CD4-positive, CD25-positive, alpha-beta regulatory T cell (primary cell): ENCODE results near the gene CHST7. TPM values are rescaled to one million over a fixed set of nuclear protein-coding genes. Genes with fewer than 3 reads are reported as not detected.

Source experiments
- ATAC-seq, 2 donors: fragments of 150-1000 bp; cut with Tn5 transposase; one replicate each; pipeline ENCODE4 v1.10.0; 2021; ENCODE audit warnings: low read depth in 2 of 2, moderate number of reproducible peaks in 2 of 2, moderate library complexity in 1 of 2
- DNase-seq, 3 donors: peaks; one replicate each; pipeline versions ENCODE4 v3.0.0 to v3.0.0-alpha.2; 2012 to 2022; ENCODE audit warnings: mixed read lengths in 1 of 3
- H3K27ac ChIP-seq: one replicate; pipeline ENCODE4 v1.7.0; 2013; ENCODE audit warnings: mild to moderate bottlenecking, low read length; ENCODE audit not compliant: insufficient read depth, poor library complexity, severe bottlenecking
- H3K27me3 ChIP-seq: one replicate; pipeline ENCODE4 v1.7.0; 2013; ENCODE audit warnings: low read length; ENCODE audit not compliant: control insufficient read depth, insufficient read depth
- H3K36me3 ChIP-seq: one replicate; pipeline ENCODE4 v1.7.0; 2013; ENCODE audit warnings: mild to moderate bottlenecking, low read length, moderate library complexity; ENCODE audit not compliant: control insufficient read depth, insufficient read depth
- H3K4me1 ChIP-seq: 2 replicates; pipeline ENCODE4 v1.7.0; 2013; ENCODE audit warnings: mild to moderate bottlenecking, low read length; ENCODE audit not compliant: insufficient read depth, control insufficient read depth, poor library complexity, severe bottlenecking
- H3K4me3 ChIP-seq: one replicate; pipeline ENCODE4 v1.7.0; 2013; ENCODE audit warnings: low read depth, mild to moderate bottlenecking, low read length, moderate library complexity
- H3K9me3 ChIP-seq, 2 experiments: 1 replicate in 1 of 2; 2 replicates in 1 of 2; pipeline ENCODE4 v1.7.0; 2013; ENCODE audit warnings: low read length in 2 of 2, mild to moderate bottlenecking in 1 of 2, moderate library complexity in 1 of 2; ENCODE audit not compliant: control insufficient read depth in 2 of 2
- H3K27ac Mint-ChIP-seq, 3 donors: one replicate each; pipeline ENCODE4 v1.8.0; 2020 to 2022; ENCODE audit warnings: mild to moderate bottlenecking in 3 of 3, mixed read lengths in 3 of 3, moderate library complexity in 2 of 3
- H3K27me3 Mint-ChIP-seq: one replicate; pipeline ENCODE4 v1.8.0; 2022; ENCODE audit warnings: mild to moderate bottlenecking, mixed read lengths
- H3K36me3 Mint-ChIP-seq: one replicate; pipeline ENCODE4 v1.8.0; 2020; ENCODE audit warnings: mixed read lengths
- H3K4me1 Mint-ChIP-seq, 4 donors: one replicate each; pipeline ENCODE4 v1.8.0; 2020 to 2022; ENCODE audit warnings: mixed read lengths in 4 of 4, mild to moderate bottlenecking in 1 of 4
- H3K4me3 Mint-ChIP-seq, 4 donors: one replicate each; pipeline ENCODE4 v1.8.0; 2020 to 2022; ENCODE audit warnings: mild to moderate bottlenecking in 4 of 4, mixed read lengths in 4 of 4, moderate library complexity in 3 of 4
- H3K9me3 Mint-ChIP-seq, 7 donors: one replicate each; pipeline ENCODE4 v1.8.0; 2020 to 2022; ENCODE audit warnings: mixed read lengths in 7 of 7, mild to moderate bottlenecking in 3 of 7, moderate library complexity in 2 of 7
- polyA plus RNA-seq, 4 donors: library from polyadenylated mRNA; unstranded; fragments of 300-500 nt; fragmentation: Illumina TruSeq; gene quantifications; one replicate each; pipeline ENCODE4 v1.2.3, GENCODE V29; 2021
- total RNA-seq: library from RNA; stranded (reverse); gene quantifications from one replicate; pipeline ENCODE4 v1.2.3, GENCODE V29; 2022

Gene CHST7
- total and polyA plus RNA-seq, 5 donors from 2014 or later, result 19.5 to 41.0 (median 35.0) TPM

DNA sequence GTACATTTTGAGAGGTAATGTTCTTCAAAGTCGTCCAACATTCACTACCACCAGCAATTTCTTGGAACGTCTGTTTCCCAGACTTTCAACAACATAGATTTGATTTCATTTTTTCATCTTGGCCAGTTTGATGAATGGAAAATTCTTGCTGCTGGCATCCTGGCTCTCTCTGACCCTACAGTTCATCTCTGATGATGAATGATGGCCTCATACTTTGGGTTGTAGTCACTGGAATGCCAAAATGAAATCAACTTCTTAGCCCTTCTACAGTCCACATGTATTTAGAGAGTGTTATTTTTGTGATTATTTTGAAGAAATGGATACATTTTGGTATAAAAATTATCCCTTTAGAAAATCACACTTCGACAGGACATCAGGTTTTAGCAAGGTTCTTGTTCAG lies 8.8 kb downstream of the CHST7 start:
- Mint-ChIP-seq H3K4me3 (peak overlapping the region in 1 of 4 donors; percentile 14), H3K9me3 (no peaks in the 10 kb centered on the region), H3K4me1 (peaks cover under 1 to 78% (median 42%) of the 10 kb centered on the region in 4 donors), H3K27ac (peak overlapping the region; percentile 32 to 81 (median 76)), H3K36me3 (peaks cover 10% of the 10 kb centered on the region), H3K27me3 (no peaks in the 10 kb centered on the region)
- no peak for ATAC-seq
- peaks cover 3% of the 10 kb centered on the region for H3K36me3 ChIP-seq
- H3K9me3 ChIP-seq, result no peaks in the 10 kb centered on the region
- no peaks in the 10 kb centered on the region for H3K27me3 ChIP-seq
- no peak for DNase-seq
- H3K4me1 ChIP-seq, result peaks cover 31% of the 10 kb centered on the region
- H3K27ac ChIP-seq, result peak overlapping the region; percentile 29
- H3K4me3 ChIP-seq, result peak overlapping the region; percentile 24

DNA sequence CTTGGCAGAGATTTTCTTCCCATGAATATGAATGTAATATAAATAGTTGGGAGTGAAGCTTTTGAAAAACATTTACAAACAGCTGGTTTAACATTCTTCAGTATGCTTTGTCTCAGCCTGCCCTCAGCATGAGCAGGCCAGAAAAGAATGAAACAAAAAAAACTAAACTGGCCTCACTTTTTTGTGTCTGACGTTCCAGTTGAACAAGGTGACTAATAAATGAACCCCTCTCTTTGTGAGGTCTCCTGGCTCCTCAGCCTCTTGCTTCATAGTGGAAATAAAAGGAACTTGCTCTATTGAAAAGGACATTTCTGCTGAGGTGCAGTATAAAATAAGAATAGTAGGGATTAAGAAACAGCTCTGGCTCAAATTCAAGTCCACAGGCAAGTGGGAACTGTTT lies 9.4 kb downstream of the CHST7 start:
- H3K4me3 ChIP-seq, result peak overlapping the region; percentile 24
- no peak overlapping the region for H3K27ac ChIP-seq
- peaks cover 32% of the 10 kb centered on the region for H3K4me1 ChIP-seq
- Mint-ChIP-seq H3K9me3 (no peaks in the 10 kb centered on the region), H3K4me3 (peak overlapping the region in 2 of 4 donors; percentile 14 to 32), H3K36me3 (peaks cover 5% of the 10 kb centered on the region), H3K27ac (peak overlapping the region; percentile 76 to 86 (median 81)), H3K4me1 (peaks cover 0 to 76% (median 43%) of the 10 kb centered on the region in 4 donors), H3K27me3 (no peaks in the 10 kb centered on the region)
- DNase-seq (no peak), ATAC-seq (no peak)
- H3K36me3 ChIP-seq, result peaks cover 3% of the 10 kb centered on the region
- no peaks in the 10 kb centered on the region for H3K27me3 ChIP-seq
- H3K9me3 ChIP-seq, result no peaks in the 10 kb centered on the region

- Mint-ChIP-seq H3K36me3 (peaks cover 4% of the 10 kb centered on the region), H3K27ac (peak overlapping the region in 1 of 3 donors; percentile 82), H3K4me1 (peaks cover 4 to 76% (median 39%) of the 10 kb centered on the region in 4 donors), H3K27me3 (no peaks in the 10 kb centered on the region), H3K4me3 (no peak overlapping the region), H3K9me3 (no peaks in the 10 kb centered on the region)
- H3K27me3 ChIP-seq, result no peaks in the 10 kb centered on the region
- peaks cover 3% of the 10 kb centered on the region for H3K36me3 ChIP-seq
- no peaks in the 10 kb centered on the region for H3K9me3 ChIP-seq
- H3K27ac ChIP-seq, result no peak overlapping the region
- peaks cover 35% of the 10 kb centered on the region for H3K4me1 ChIP-seq
- DNase-seq (no peak), ATAC-seq (no peak)
- no peak overlapping the region for H3K4me3 ChIP-seq
These were observed 11.2 kb downstream of the CHST7 start for GRCh38 chrX:46584736-46585135.

DNA sequence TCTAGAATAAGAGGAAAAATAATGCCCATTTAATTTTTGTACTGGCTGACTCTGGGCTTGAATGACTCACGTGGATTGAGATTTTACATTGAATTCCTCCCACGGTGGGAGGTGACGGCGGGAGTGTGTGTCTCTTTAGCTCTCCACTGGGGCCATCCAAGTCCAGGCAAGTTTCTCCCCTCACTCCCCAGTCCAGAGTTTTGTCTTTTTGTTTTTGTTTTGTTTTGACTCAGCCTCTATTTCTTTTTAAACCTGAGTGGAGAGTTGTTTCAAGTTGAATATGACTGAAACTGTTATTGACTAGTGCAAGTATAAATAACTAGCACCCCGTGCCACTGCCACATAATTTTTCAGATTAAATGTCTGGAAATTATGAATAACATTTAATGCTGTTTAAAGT lies 13.6 kb downstream of the CHST7 start:
- H3K4me1 Mint-ChIP-seq, result peaks cover 10 to 75% (median 38%) of the 10 kb centered on the region in 4 donors
- Histone ChIP-seq H3K9me3 (no peaks in the 10 kb centered on the region), H3K27me3 (no peaks in the 10 kb centered on the region), H3K4me1 (peaks cover 42% of the 10 kb centered on the region), H3K27ac (peak overlapping the region; percentile 69), H3K4me3 (peak overlapping the region; percentile 75), H3K36me3 (peaks cover 3% of the 10 kb centered on the region)
- peak overlapping the region; percentile 69 to 94 (median 82) for H3K4me3 Mint-ChIP-seq
- no peak for ATAC-seq
- peaks cover 0 to under 1% (median 0%) of the 10 kb centered on the region in 7 donors for H3K9me3 Mint-ChIP-seq
- peak overlapping the region; percentile 67 to 86 (median 69) for H3K27ac Mint-ChIP-seq
- no peaks in the 10 kb centered on the region for H3K27me3 Mint-ChIP-seq
- DNase-seq, result peak in 1 of 3 donors; percentile 35
- peaks cover 8% of the 10 kb centered on the region for H3K36me3 Mint-ChIP-seq

DNA sequence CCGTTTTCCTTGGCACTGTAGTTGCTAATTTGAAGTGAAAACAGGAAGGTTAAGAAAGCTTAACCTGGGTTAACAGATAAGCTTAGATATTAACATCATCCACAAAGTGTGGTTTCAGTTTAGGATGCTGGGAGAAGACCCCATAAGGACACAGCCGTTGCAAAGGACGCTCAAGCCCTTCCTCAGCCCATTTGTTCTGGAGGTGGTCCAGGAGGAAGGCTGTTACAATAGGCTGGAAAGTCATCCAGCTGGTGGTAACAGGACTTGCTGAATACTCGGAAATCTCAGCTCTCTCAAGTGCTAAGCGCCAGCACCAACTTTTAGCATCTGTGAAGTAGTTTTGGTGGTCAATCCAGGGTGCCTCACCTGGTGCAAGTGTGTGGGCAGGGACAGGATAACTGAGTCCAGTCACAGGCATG lies 14.2 kb downstream of the CHST7 start:
- Mint-ChIP-seq H3K4me1 (peaks cover 10 to 74% (median 37%) of the 10 kb centered on the region in 4 donors), H3K27ac (peak overlapping the region; percentile 86 to 90 (median 89)), H3K9me3 (peaks cover 0 to 3% (median 0%) of the 10 kb centered on the region in 7 donors), H3K36me3 (peaks cover 8% of the 10 kb centered on the region), H3K27me3 (no peaks in the 10 kb centered on the region), H3K4me3 (peak overlapping the region; percentile 69 to 94 (median 82))
- ATAC-seq (no peak), DNase-seq (no peak)
- Histone ChIP-seq H3K9me3 (no peaks in the 10 kb centered on the region), H3K4me3 (peak overlapping the region; percentile 75), H3K27ac (peak overlapping the region; percentile 69), H3K27me3 (no peaks in the 10 kb centered on the region), H3K4me1 (peaks cover 42% of the 10 kb centered on the region), H3K36me3 (peaks cover 3% of the 10 kb centered on the region)

DNA sequence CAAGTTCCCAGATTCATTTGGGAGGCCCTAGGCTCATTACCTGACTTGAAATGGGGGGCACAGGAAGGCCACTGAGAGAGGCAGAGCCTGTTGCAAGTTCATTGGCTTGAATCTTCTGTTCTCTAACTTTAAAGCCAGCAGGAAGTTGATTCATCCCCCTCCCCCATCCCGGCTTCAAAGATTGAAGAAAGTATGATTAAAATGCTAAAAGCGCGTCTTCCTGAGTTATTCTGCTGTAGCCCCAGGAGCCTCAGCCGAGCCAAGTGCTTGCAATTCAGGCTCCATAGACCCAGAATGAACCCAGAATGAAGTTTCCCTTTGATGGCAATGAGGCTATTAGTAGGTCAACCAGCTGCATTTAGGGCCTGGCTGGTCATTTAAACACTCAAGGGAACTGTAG lies 14.7 kb downstream of the CHST7 start:
- Mint-ChIP-seq H3K9me3 (peaks cover 0 to 3% (median 0%) of the 10 kb centered on the region in 7 donors), H3K4me1 (peaks cover 10 to 71% (median 36%) of the 10 kb centered on the region in 4 donors), H3K27ac (peak overlapping the region; percentile 86 to 90 (median 89)), H3K36me3 (peaks cover 8% of the 10 kb centered on the region), H3K4me3 (peak overlapping the region; percentile 69 to 94 (median 82)), H3K27me3 (no peaks in the 10 kb centered on the region)
- peak; percentile 53 to 62 for ATAC-seq
- H3K9me3 ChIP-seq, result no peaks in the 10 kb centered on the region
- peaks cover 46% of the 10 kb centered on the region for H3K4me1 ChIP-seq
- no peaks in the 10 kb centered on the region for H3K27me3 ChIP-seq
- H3K36me3 ChIP-seq, result peaks cover 3% of the 10 kb centered on the region
- H3K27ac ChIP-seq, result peak overlapping the region; percentile 69
- DNase-seq, result peak; percentile 17 to 77 (median 37)
- peak overlapping the region; percentile 75 for H3K4me3 ChIP-seq

- H3K27me3 Mint-ChIP-seq, result no peaks in the 10 kb centered on the region
- H3K27ac Mint-ChIP-seq, result peak overlapping the region; percentile 23 to 86 (median 39)
- Histone ChIP-seq H3K9me3 (no peaks in the 10 kb centered on the region), H3K27me3 (no peaks in the 10 kb centered on the region), H3K4me3 (peak overlapping the region; percentile 18), H3K27ac (peak overlapping the region; percentile 65), H3K36me3 (peaks cover 3% of the 10 kb centered on the region), H3K4me1 (peaks cover 42% of the 10 kb centered on the region)
- ATAC-seq, result peak; percentile 40 to 53
- DNase-seq, result peak in 1 of 3 donors; percentile 39
- peaks cover 0 to 3% (median 0%) of the 10 kb centered on the region in 7 donors for H3K9me3 Mint-ChIP-seq
- H3K4me3 Mint-ChIP-seq, result peak overlapping the region; percentile 29 to 78 (median 58)
- H3K36me3 Mint-ChIP-seq, result peaks cover 4% of the 10 kb centered on the region
- H3K4me1 Mint-ChIP-seq, result peaks cover 10 to 74% (median 34%) of the 10 kb centered on the region in 4 donors
These were observed 16.6 kb downstream of the CHST7 start for GRCh38 chrX:46589977-46590723.
